GM12873 (cell line): ENCODE measurements around the gene KRTAP23-1.

Experiments
- TF ChIP-seq, protein P1 (sequence below): IDR thresholded peaks from 2 replicates; pipeline ENCODE4 v1.5.1; 2012; ENCODE audit warnings: low read depth, mild to moderate bottlenecking, moderate library complexity, low read length, control low read depth; ENCODE audit not compliant: insufficient read depth; ENCODE audit errors: missing control alignments

KRTAP23-1 gene

DNA sequence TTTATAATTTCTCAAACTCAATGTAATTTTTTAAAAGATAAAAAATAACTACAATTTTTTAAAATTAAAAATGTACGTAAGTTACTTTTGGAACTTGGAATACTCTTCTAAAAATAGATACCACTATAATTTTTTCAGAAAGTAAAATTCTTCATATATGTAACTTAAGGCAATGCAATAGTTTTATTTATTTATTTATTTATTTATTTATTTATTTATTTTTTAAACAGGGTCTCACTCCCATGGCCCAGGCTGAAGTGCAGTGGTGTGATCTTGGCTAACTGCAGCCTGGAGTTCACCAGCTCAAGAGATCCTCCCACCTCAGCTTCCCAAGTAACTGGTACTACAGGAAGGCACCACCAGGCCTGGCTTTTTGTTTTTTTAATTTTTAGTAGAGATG, 3.1 kb upstream of the KRTAP23-1 start:
- TF ChIP-seq, protein P1, sequence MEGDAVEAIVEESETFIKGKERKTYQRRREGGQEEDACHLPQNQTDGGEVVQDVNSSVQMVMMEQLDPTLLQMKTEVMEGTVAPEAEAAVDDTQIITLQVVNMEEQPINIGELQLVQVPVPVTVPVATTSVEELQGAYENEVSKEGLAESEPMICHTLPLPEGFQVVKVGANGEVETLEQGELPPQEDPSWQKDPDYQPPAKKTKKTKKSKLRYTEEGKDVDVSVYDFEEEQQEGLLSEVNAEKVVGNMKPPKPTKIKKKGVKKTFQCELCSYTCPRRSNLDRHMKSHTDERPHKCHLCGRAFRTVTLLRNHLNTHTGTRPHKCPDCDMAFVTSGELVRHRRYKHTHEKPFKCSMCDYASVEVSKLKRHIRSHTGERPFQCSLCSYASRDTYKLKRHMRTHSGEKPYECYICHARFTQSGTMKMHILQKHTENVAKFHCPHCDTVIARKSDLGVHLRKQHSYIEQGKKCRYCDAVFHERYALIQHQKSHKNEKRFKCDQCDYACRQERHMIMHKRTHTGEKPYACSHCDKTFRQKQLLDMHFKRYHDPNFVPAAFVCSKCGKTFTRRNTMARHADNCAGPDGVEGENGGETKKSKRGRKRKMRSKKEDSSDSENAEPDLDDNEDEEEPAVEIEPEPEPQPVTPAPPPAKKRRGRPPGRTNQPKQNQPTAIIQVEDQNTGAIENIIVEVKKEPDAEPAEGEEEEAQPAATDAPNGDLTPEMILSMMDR: no peak

- TF ChIP-seq, protein P1: no peak
Observed at GRCh38 chr21:30349572-30349971, 1.2 kb upstream of the KRTAP23-1 start.

GRCh38 chr21:30345014-30345413, 3.4 kb downstream of the KRTAP23-1 start:
- TF ChIP-seq, protein P1: no peak

- TF ChIP-seq, protein P1: peak; percentile 65
Observed at GRCh38 chr21:30340714-30341573, 7.5 kb downstream of the KRTAP23-1 start.

GRCh38 chr21:30338717-30339116, 9.7 kb downstream of the KRTAP23-1 start:
- TF ChIP-seq, protein P1: no peak

DNA sequence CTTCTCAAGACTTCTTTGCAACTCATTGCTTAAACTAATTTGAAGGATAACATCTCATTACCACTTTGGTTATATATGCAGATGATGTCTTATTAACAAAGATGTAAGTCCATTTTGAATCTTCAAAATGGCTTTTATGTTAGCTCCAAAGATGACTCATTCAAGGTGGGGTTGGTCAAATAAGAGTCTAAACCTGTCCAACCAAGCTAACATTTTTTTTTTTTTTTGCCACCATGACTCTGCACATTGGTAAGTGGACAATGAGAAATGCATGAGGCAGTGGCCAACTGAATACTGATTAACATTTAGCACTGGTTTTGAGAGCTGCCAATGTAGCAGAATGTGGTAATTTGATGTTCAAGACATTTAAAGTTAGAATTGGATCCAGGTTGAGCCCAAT, 10.6 kb downstream of the KRTAP23-1 start:
- TF ChIP-seq, protein P1: no peak

GRCh38 chr21:30337276-30337744, 11.1 kb downstream of the KRTAP23-1 start, which contains the start of gene KRTAP27-1:
Gene KRTAP27-1 (minus strand): TSS chr21:30337694. CDS start chr21:30337668, 26 bp downstream.
- TF ChIP-seq, protein P1: no peak
